GM23338 (cell line): Measurements from ENCODE around the gene SLC15A4. TPM values are rescaled to one million over a fixed set of nuclear protein-coding genes. Genes with fewer than 3 reads are reported as not detected.

ENCODE experiments used
- ATAC-seq: fragments of 200-7000 bp; cut with Tn5 transposase; 3 replicates; pipeline ENCODE4 v1.9.1; 2020
- DNase-seq: peaks from one replicate; pipeline ENCODE4 v3.0.0-alpha.2; 2015; ENCODE audit warnings: low spot score
- H2AFZ ChIP-seq: fragments of 200-600 bp; sonication (generic); 2 replicates; pipeline ENCODE4 v1.8.0; 2016; ENCODE audit warnings: antibody characterized with exemption, mild to moderate bottlenecking, moderate library complexity
- H3F3A ChIP-seq: fragments of 200-600 bp; sonication (generic); replicated peaks from 2 replicates; pipeline ENCODE4 v1.8.0; 2017; ENCODE audit warnings: antibody characterized with exemption, mixed run types, low read depth
- H3K27ac ChIP-seq: fragments of 200-600 bp; sonication (generic); 2 replicates; pipeline ENCODE4 v1.6.1; 2016; ENCODE audit warnings: low read depth
- H3K27me3 ChIP-seq: fragments of 200-600 bp; sonication (generic); 2 replicates; pipeline ENCODE4 v1.8.0; 2016; ENCODE audit warnings: mild to moderate bottlenecking, mixed run types, moderate library complexity; ENCODE audit not compliant: insufficient read depth
- H3K36me3 ChIP-seq: fragments of 200-600 bp; sonication (generic); 2 replicates; pipeline ENCODE4 v1.8.0; 2016; ENCODE audit warnings: mild to moderate bottlenecking; ENCODE audit not compliant: insufficient read depth
- H3K4me1 ChIP-seq: fragments of 200-600 bp; sonication (generic); 2 replicates; pipeline ENCODE4 v1.8.0; 2016; ENCODE audit warnings: mild to moderate bottlenecking, moderate library complexity; ENCODE audit not compliant: insufficient read depth
- H3K4me2 ChIP-seq: fragments of 200-600 bp; sonication (generic); 2 replicates; pipeline ENCODE4 v1.7.1; 2017; ENCODE audit warnings: mixed run types
- H3K4me3 ChIP-seq: fragments of 200-600 bp; sonication (generic); 2 replicates; pipeline ENCODE4 v1.6.1; 2016; ENCODE audit warnings: mixed run types
- H3K79me2 ChIP-seq: fragments of 200-600 bp; sonication (generic); replicated peaks from 2 replicates; pipeline ENCODE4 v1.8.0; 2017; ENCODE audit warnings: mild to moderate bottlenecking; ENCODE audit not compliant: insufficient read depth
- H3K9me2 ChIP-seq: fragments of 200-600 bp; sonication (generic); 2 replicates; pipeline ENCODE4 v1.8.0; 2017; ENCODE audit not compliant: insufficient read depth
- H4K20me1 ChIP-seq: fragments of 200-600 bp; sonication (generic); replicated peaks from 2 replicates; pipeline ENCODE4 v1.8.0; 2017; ENCODE audit warnings: mild to moderate bottlenecking; ENCODE audit not compliant: insufficient read depth
- H3K27ac Mint-ChIP-seq: 2 replicates; pipeline ENCODE4 v1.8.0; 2020; ENCODE audit warnings: inconsistent platforms, mild to moderate bottlenecking, moderate library complexity, mixed read lengths
- H3K27me3 Mint-ChIP-seq: 3 replicates; pipeline ENCODE4 v1.8.0; 2022; ENCODE audit warnings: low read depth, mild to moderate bottlenecking, moderate library complexity, mixed read lengths, inconsistent platforms; ENCODE audit not compliant: insufficient read depth, poor library complexity
- H3K36me3 Mint-ChIP-seq: 3 replicates; pipeline ENCODE4 v1.8.0; 2021; ENCODE audit warnings: low read depth, mild to moderate bottlenecking, inconsistent platforms, moderate library complexity, mixed read lengths
- H3K4me1 Mint-ChIP-seq: 3 replicates; pipeline ENCODE4 v1.8.0; 2020; ENCODE audit warnings: mild to moderate bottlenecking, inconsistent platforms, mixed read lengths
- H3K4me3 Mint-ChIP-seq: 3 replicates; pipeline ENCODE4 v1.8.0; 2021; ENCODE audit warnings: moderate library complexity, mild to moderate bottlenecking, inconsistent platforms, mixed read lengths
- H3K9me3 Mint-ChIP-seq: 3 replicates; pipeline ENCODE4 v1.8.0; 2020; ENCODE audit warnings: moderate library complexity, mild to moderate bottlenecking, inconsistent platforms, mixed read lengths
- CREB1 ChIP-seq: fragments of 250-450 bp; sonication (Bioruptor Pico); IDR thresholded peaks from 2 replicates; pipeline ENCODE4 v1.5.0; 2020; ENCODE audit warnings: low read depth, mild to moderate bottlenecking, moderate library complexity
- EZH2phosphoT487 ChIP-seq: fragments of 200-600 bp; sonication (generic); IDR thresholded peaks from one replicate; pipeline ENCODE4 v1.8.1; 2018; ENCODE audit warnings: antibody characterized with exemption; ENCODE audit not compliant: unreplicated experiment
- NANOG ChIP-seq: IDR thresholded peaks from 2 replicates; pipeline ENCODE4 v1.6.1; 2016; ENCODE audit warnings: antibody characterized with exemption, borderline replicate concordance
- POLR2AphosphoS5 ChIP-seq: IDR thresholded peaks from 2 replicates; pipeline ENCODE4 v1.6.1; 2016; ENCODE audit warnings: antibody characterized with exemption, low read depth
- STAT1 ChIP-seq: IDR thresholded peaks from one replicate; pipeline ENCODE4 v1.6.1; 2016; ENCODE audit warnings: antibody characterized with exemption; ENCODE audit not compliant: unreplicated experiment
- ZNF331 ChIP-seq: fragments of 250-450 bp; sonication (Bioruptor Pico); IDR thresholded peaks from 2 replicates; pipeline ENCODE4 v1.5.0; 2020; ENCODE audit warnings: low read depth, mild to moderate bottlenecking, moderate library complexity
- polyA plus RNA-seq: library from polyadenylated mRNA; unstranded; fragments of >200 nt; fragmentation: Nextera tagmentation; extraction: Ambion mirVana; gene quantifications from 2 replicates; pipeline ENCODE4 v1.2.1, GENCODE V29; 2016
- total RNA-seq: library from RNA; depleted of rRNA; stranded (reverse); fragments of >200 nt; shearing (Covaris generic); gene quantifications from 2 replicates; pipeline ENCODE4 v1.2.3, GENCODE V29; 2014
- TF ChIP-seq, protein P1 (sequence below), 2 experiments: fragments of 200-600 bp in 1 of 2; sonication (generic) in 1 of 2; conservative IDR thresholded peaks; 2 replicates each; pipeline versions ENCODE4 v1.5.1 to v1.6.1; 2016 to 2017; ENCODE audit warnings: antibody characterized with exemption in 2 of 2, low read depth in 2 of 2, mild to moderate bottlenecking in 2 of 2, moderate library complexity in 1 of 2
- TF ChIP-seq, protein P2 (sequence below): IDR thresholded peaks from 2 replicates; pipeline ENCODE4 v1.6.1; 2016; ENCODE audit warnings: antibody characterized with exemption
- TF ChIP-seq, protein P3 (sequence below): fragments of 250-450 bp; sonication (Bioruptor Pico); IDR thresholded peaks from 2 replicates; pipeline ENCODE4 v1.5.0; 2020; ENCODE audit warnings: mild to moderate bottlenecking, moderate library complexity

Gene SLC15A4
- total and polyA plus RNA-seq, 2 experiments from 2014 or later, result 7.7 to 30.3 TPM

DNA sequence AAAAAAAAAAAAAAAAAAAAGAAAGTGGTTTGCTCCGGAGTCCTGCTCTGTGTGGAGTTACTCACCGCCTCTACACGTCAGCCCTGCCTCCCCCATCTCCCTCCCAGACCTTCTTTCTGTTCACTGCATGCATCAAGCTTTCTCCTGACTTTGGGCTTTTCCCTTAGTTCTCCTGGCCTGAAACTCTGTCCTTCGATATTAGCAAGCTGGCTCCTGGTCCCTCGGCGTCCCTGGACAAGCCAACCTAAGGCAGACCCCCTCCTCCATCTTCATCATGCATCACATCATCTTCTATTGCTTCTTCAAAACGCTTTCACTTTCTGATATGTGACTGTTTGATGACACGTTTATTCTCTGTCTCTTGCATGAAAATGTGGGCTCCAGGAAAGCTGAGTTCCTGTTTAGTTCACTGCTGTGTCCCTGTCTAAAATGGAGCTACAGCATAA, 40.6 kb downstream of the SLC15A4 start:
- Histone ChIP-seq H3K27ac (no peak overlapping the region), H3F3A (no peaks in the 10 kb centered on the region), H3K27me3 (no peaks in the 10 kb centered on the region), H3K36me3 (no peaks in the 10 kb centered on the region), H3K4me1 (no peaks in the 10 kb centered on the region), H3K4me3 (no peak overlapping the region), H4K20me1 (no peaks in the 10 kb centered on the region), H3K9me2 (no peaks in the 10 kb centered on the region), H3K79me2 (no peaks in the 10 kb centered on the region), H2AFZ (no peak overlapping the region), H3K4me2 (no peak overlapping the region)
- H3K27ac Mint-ChIP-seq, result no peak overlapping the region
- no peaks in the 10 kb centered on the region for H3K4me1 Mint-ChIP-seq
- no peak for TF ChIP-seq POLR2AphosphoS5
- TF ChIP-seq CREB1 (CRISPR knock-in tag), result no peak
- TF ChIP-seq, protein P1, sequence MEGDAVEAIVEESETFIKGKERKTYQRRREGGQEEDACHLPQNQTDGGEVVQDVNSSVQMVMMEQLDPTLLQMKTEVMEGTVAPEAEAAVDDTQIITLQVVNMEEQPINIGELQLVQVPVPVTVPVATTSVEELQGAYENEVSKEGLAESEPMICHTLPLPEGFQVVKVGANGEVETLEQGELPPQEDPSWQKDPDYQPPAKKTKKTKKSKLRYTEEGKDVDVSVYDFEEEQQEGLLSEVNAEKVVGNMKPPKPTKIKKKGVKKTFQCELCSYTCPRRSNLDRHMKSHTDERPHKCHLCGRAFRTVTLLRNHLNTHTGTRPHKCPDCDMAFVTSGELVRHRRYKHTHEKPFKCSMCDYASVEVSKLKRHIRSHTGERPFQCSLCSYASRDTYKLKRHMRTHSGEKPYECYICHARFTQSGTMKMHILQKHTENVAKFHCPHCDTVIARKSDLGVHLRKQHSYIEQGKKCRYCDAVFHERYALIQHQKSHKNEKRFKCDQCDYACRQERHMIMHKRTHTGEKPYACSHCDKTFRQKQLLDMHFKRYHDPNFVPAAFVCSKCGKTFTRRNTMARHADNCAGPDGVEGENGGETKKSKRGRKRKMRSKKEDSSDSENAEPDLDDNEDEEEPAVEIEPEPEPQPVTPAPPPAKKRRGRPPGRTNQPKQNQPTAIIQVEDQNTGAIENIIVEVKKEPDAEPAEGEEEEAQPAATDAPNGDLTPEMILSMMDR (conservative IDR thresholded peaks at IDR 0.05; ENCODE audit: low read depth in 2 of 2), result no peak
- TF ChIP-seq, protein P2, sequence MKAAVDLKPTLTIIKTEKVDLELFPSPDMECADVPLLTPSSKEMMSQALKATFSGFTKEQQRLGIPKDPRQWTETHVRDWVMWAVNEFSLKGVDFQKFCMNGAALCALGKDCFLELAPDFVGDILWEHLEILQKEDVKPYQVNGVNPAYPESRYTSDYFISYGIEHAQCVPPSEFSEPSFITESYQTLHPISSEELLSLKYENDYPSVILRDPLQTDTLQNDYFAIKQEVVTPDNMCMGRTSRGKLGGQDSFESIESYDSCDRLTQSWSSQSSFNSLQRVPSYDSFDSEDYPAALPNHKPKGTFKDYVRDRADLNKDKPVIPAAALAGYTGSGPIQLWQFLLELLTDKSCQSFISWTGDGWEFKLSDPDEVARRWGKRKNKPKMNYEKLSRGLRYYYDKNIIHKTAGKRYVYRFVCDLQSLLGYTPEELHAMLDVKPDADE, result no peak
- ATAC-seq, result no peak
- H3K27me3 Mint-ChIP-seq, result peaks cover 10% of the 10 kb centered on the region
- H3K36me3 Mint-ChIP-seq, result peaks cover 38% of the 10 kb centered on the region
- H3K4me3 Mint-ChIP-seq, result no peak overlapping the region
- DNase-seq, result no peak
- H3K9me3 Mint-ChIP-seq, result peaks cover 86% of the 10 kb centered on the region

DNA sequence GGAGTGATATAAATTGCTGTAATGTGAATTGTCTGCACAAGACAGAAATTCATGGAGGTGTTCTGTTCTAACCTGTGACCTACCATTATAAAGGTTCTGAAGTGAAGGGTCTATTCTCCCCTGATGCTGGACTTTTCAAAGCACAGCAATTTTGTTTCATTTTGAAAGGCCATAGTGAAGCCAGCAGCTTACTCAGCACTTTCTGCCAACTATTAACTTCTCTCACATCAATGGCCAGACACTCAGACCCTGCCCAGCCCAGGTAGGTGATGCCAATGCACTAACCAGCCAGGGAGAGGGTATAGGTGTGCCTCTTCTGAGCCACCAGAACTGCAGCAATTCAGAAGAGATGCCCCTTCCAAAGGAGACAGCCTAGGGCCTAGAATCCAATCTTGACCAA, 43.9 kb downstream of the SLC15A4 start:
- H3K27ac Mint-ChIP-seq, result no peak overlapping the region
- H3F3A ChIP-seq, result no peaks in the 10 kb centered on the region
- H3K27me3 ChIP-seq, result no peaks in the 10 kb centered on the region
- H4K20me1 ChIP-seq, result no peaks in the 10 kb centered on the region
- no peak overlapping the region for H3K27ac ChIP-seq
- no peak overlapping the region for H3K4me3 Mint-ChIP-seq
- no peak overlapping the region for H3K4me3 ChIP-seq
- peaks cover 96% of the 10 kb centered on the region for H3K9me3 Mint-ChIP-seq
- H3K36me3 ChIP-seq, result no peaks in the 10 kb centered on the region
- H3K79me2 ChIP-seq, result no peaks in the 10 kb centered on the region
- H3K4me1 ChIP-seq, result no peaks in the 10 kb centered on the region
- DNase-seq (no peak), ATAC-seq (no peak)
- H3K36me3 Mint-ChIP-seq, result peaks cover 36% of the 10 kb centered on the region
- no peak overlapping the region for H3K4me2 ChIP-seq
- H3K4me1 Mint-ChIP-seq, result no peaks in the 10 kb centered on the region
- H3K9me2 ChIP-seq, result no peaks in the 10 kb centered on the region
- peaks cover 10% of the 10 kb centered on the region for H3K27me3 Mint-ChIP-seq
- no peak overlapping the region for H2AFZ ChIP-seq
- TF ChIP-seq, protein P3, sequence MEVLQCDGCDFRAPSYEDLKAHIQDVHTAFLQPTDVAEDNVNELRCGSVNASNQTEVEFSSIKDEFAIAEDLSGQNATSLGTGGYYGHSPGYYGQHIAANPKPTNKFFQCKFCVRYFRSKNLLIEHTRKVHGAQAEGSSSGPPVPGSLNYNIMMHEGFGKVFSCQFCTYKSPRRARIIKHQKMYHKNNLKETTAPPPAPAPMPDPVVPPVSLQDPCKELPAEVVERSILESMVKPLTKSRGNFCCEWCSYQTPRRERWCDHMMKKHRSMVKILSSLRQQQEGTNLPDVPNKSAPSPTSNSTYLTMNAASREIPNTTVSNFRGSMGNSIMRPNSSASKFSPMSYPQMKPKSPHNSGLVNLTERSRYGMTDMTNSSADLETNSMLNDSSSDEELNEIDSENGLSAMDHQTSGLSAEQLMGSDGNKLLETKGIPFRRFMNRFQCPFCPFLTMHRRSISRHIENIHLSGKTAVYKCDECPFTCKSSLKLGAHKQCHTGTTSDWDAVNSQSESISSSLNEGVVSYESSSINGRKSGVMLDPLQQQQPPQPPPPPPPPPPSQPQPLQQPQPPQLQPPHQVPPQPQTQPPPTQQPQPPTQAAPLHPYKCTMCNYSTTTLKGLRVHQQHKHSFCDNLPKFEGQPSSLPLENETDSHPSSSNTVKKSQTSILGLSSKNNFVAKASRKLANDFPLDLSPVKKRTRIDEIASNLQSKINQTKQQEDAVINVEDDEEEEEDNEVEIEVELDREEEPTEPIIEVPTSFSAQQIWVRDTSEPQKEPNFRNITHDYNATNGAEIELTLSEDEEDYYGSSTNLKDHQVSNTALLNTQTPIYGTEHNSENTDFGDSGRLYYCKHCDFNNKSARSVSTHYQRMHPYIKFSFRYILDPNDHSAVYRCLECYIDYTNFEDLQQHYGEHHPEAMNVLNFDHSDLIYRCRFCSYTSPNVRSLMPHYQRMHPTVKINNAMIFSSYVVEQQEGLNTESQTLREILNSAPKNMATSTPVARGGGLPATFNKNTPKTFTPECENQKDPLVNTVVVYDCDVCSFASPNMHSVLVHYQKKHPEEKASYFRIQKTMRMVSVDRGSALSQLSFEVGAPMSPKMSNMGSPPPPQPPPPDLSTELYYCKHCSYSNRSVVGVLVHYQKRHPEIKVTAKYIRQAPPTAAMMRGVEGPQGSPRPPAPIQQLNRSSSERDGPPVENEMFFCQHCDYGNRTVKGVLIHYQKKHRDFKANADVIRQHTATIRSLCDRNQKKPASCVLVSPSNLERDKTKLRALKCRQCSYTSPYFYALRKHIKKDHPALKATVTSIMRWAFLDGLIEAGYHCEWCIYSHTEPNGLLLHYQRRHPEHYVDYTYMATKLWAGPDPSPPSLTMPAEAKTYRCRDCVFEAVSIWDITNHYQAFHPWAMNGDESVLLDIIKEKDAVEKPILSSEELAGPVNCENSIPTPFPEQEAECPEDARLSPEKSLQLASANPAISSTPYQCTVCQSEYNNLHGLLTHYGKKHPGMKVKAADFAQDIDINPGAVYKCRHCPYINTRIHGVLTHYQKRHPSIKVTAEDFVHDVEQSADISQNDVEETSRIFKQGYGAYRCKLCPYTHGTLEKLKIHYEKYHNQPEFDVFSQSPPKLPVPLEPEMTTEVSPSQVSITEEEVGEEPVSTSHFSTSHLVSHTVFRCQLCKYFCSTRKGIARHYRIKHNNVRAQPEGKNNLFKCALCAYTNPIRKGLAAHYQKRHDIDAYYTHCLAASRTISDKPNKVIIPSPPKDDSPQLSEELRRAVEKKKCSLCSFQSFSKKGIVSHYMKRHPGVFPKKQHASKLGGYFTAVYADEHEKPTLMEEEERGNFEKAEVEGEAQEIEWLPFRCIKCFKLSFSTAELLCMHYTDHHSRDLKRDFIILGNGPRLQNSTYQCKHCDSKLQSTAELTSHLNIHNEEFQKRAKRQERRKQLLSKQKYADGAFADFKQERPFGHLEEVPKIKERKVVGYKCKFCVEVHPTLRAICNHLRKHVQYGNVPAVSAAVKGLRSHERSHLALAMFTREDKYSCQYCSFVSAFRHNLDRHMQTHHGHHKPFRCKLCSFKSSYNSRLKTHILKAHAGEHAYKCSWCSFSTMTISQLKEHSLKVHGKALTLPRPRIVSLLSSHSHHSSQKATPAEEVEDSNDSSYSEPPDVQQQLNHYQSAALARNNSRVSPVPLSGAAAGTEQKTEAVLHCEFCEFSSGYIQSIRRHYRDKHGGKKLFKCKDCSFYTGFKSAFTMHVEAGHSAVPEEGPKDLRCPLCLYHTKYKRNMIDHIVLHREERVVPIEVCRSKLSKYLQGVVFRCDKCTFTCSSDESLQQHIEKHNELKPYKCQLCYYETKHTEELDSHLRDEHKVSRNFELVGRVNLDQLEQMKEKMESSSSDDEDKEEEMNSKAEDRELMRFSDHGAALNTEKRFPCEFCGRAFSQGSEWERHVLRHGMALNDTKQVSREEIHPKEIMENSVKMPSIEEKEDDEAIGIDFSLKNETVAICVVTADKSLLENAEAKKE (CRISPR knock-in tag), result no peak
- TF ChIP-seq ZNF331 (CRISPR knock-in tag) (no peak), CREB1 (CRISPR knock-in tag) (no peak), NANOG (no peak), POLR2AphosphoS5 (no peak), STAT1 (no peak), EZH2phosphoT487 (no peak)
- TF ChIP-seq, protein P1 (conservative IDR thresholded peaks at IDR 0.05; ENCODE audit: low read depth in 2 of 2), result no peak
